NB4 (cell line): ENCODE results near the gene WDR45.

Experiments
- CTCF ChIP-seq: IDR thresholded peaks from one replicate; pipeline ENCODE4 v1.5.1; 2012; ENCODE audit warnings: low read depth, low read length
- MAX ChIP-seq: IDR thresholded peaks from 2 replicates; pipeline ENCODE4 v1.6.1; 2011; ENCODE audit warnings: low read depth, low read length
- MYC ChIP-seq: IDR thresholded peaks from 2 replicates; pipeline ENCODE4 v1.6.1; 2011; ENCODE audit warnings: low read depth, low read length
- POLR2A ChIP-seq: IDR thresholded peaks from 2 replicates; pipeline ENCODE4 v1.6.1; 2011; ENCODE audit warnings: mild to moderate bottlenecking; ENCODE audit not compliant: insufficient read length; ENCODE audit errors: extremely low read depth

- TF ChIP-seq CTCF, result no peak
- TF ChIP-seq MAX, result no peak
- TF ChIP-seq POLR2A, result no peak
- no peak for TF ChIP-seq MYC
Measured at GRCh38 chrX:49054073-49054762, 25.5 kb downstream of the WDR45 start.
